VCaP (cell line): ENCODE data around the gene RNF114.
A peak's percentile ranks its signal among the peaks of the same experiment; 100 is the strongest.

Experiments used
- H3K27ac ChIP-seq: fragments of 450-650 bp; 2 replicates; pipeline ENCODE4 v1.5.1; 2017
- TF ChIP-seq, protein P1 (sequence below): fragments of 450-650 bp; conservative IDR thresholded peaks from 2 replicates; pipeline ENCODE4 v1.5.1; 2017; ENCODE audit warnings: mild to moderate bottlenecking, moderate library complexity

RNF114 gene

DNA sequence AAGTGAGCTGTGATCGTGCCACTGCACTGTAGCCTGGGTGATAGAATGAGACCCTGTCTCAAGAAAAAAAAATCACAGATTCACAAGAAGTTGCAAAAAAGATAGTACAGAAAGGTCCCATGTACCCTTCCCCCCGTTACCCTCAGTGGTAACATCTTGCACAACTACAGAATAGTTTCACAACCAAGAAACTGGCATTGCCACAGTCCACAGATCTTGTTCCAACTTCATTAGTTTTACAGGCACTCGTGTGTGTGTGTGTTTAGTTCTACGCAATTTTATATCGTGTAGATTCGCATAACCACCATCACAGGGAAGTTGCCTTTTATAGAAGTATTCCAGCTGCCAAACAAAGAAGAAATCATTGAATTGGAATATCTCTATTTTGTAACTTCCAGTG lies 40.0 kb upstream of the RNF114 start:
- TF ChIP-seq, protein P1, sequence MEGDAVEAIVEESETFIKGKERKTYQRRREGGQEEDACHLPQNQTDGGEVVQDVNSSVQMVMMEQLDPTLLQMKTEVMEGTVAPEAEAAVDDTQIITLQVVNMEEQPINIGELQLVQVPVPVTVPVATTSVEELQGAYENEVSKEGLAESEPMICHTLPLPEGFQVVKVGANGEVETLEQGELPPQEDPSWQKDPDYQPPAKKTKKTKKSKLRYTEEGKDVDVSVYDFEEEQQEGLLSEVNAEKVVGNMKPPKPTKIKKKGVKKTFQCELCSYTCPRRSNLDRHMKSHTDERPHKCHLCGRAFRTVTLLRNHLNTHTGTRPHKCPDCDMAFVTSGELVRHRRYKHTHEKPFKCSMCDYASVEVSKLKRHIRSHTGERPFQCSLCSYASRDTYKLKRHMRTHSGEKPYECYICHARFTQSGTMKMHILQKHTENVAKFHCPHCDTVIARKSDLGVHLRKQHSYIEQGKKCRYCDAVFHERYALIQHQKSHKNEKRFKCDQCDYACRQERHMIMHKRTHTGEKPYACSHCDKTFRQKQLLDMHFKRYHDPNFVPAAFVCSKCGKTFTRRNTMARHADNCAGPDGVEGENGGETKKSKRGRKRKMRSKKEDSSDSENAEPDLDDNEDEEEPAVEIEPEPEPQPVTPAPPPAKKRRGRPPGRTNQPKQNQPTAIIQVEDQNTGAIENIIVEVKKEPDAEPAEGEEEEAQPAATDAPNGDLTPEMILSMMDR: no peak
- peak overlapping the region; percentile 76 for H3K27ac ChIP-seq

DNA sequence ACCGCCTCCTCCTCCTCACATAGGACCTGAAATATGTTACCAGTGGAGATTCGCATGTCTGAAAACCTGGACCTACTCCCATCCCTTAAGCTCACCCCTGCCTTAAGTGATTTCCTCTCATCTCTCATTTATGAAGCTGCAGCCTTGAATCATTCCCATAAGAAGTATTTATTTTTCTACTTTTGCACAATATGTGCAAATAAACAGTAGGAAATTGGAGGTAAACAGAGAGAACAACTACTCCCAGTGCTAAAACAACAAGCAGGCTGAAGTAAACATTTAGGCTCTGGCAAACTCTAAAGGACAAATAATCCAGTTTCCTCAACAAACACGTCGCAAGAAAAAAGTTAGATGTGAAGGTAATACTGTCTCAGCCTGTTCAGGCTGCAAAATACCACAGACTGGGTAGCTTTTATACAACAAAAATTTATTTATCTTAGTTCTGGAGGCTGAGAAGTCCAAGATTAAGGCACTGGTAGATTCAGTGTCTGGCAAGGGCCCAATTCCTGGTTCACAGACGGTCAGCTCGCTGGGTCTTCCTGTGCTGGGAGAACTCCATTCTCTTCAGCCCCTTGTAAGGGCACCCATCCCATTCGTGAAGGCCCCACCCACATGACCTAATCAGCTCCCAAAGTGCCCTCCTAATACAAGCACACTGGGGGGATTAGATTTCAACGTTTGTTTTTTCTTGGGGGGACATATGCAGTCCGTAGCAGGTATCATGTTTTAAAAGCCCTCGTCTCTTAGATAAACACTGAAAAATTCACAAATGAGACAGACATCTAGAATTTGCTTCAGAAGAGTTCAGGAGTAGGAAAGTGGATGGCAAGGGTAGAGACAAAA lies 36.4 kb upstream of the RNF114 start:
- TF ChIP-seq, protein P1: no peak
- H3K27ac ChIP-seq: peak overlapping the region; percentile 82

DNA sequence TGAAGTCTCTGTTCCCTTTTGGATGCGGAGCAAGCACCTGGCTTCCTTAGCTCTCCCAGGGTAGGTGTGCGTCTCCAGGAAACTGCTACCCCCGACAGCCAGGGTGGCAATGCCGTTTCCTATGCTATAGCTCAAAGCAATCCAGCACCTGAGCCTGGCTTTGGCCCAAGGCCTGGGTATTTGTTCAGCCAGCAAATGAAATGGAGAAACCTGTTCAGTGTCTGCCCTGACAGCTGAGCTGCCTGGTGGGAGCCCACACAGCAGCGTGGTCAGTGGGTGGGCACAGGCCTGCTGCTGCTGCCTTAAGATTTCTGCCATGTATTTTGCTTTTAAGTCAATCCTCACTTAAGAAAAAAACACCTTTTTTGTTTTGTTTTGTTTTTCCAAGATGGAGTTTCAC lies 34.6 kb upstream of the RNF114 start:
- peak overlapping the region; percentile 82 for H3K27ac ChIP-seq
- TF ChIP-seq, protein P1: no peak

DNA sequence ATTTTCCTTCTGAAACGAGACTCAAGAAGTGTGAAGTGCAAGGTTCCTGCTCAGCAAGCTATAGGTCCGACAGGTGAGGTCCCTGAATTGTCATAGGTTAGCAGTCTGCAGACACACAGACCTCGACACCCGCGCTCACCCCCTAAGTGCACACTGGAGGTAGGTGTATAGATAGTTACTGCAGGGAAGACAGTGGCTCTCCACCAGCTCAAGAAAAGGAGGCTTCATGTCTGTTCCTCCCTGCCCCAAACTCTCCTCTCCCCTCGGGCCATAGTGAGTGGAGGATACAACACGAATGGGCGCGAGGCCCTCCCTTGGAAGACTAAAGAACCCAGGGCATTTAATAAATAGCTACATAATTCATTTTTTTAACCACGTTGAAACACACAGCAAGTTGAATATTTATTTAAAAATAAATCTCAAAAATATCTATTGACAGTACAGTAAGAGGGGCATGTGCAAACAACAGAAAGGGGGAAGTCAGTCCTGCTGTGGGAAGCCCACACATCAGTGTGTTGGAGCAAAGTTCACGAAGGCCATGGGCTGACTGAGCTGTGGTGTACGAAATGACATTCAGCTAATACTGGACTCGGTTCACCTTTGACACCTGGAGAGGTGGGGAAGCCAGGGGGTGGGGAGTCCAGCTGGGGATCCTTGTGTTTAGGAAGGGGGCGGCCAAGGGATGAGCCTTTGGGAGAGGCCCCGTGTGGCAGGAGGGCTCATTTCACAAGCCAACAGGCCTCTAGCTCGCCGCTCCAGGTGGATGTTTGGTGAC lies 31.6 kb upstream of the RNF114 start:
- TF ChIP-seq, protein P1: no peak
- no peak overlapping the region for H3K27ac ChIP-seq

DNA sequence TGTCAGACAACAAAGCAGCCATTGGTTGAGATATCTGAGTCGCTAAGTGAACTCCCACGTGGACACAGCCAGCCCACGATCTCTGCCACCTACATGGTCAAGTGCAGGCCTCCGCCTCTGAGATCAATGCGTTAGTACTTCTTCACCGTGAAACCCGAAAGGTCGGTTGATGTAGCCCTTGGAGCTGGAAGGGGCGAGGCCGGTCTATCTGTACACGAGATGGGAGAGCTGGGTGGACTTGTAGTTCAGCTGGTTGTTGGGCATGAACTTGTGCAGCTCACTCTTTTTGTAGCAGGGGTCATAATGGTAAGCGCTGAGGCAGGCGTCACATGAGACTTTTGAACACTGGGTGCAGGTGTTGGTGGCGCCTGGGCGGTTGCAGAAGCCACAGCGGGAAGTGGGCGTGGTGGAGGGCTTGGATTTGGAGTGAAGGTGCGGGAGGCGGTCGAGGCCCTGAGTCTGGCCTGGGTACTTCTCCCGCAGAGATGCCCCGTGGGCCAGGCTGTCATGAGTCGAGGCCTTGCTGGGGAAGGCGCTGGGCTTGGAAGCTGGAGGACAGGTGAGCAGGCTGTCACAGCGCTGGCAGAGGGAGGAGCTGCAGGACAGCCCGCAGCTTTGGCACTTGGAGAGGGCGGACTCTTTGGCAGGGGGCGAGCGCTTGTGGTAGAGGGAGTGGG lies 30.6 kb upstream of the RNF114 start:
- no peak overlapping the region for H3K27ac ChIP-seq
- TF ChIP-seq, protein P1: no peak

DNA sequence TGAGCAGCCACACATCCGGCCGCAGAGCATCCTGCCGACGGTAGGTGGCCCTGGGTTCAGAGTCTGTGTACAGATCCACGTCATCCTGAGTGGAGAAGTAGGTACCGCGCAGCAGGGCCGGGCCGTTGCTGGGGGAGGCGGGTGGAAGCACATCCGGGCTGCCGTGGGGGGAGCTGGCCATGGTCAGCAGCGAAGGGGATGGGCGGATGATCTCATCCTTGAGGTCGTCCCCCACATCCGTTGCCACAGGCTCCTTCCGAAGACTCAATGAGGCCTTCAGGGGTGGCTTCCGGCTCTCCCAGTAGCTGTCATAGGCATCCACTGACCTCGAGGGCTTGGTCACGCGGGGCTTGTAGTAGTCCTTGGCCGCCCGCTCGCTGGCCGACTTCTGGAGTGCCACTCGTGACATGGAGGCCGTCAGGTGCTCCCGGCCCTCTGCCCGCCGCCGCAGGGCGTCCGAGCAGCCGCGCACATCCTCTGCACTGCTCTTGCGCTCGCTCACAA lies 30.0 kb upstream of the RNF114 start:
- TF ChIP-seq, protein P1: no peak
- H3K27ac ChIP-seq: no peak overlapping the region
